ENCODE results near the gene SKI.

DNA sequence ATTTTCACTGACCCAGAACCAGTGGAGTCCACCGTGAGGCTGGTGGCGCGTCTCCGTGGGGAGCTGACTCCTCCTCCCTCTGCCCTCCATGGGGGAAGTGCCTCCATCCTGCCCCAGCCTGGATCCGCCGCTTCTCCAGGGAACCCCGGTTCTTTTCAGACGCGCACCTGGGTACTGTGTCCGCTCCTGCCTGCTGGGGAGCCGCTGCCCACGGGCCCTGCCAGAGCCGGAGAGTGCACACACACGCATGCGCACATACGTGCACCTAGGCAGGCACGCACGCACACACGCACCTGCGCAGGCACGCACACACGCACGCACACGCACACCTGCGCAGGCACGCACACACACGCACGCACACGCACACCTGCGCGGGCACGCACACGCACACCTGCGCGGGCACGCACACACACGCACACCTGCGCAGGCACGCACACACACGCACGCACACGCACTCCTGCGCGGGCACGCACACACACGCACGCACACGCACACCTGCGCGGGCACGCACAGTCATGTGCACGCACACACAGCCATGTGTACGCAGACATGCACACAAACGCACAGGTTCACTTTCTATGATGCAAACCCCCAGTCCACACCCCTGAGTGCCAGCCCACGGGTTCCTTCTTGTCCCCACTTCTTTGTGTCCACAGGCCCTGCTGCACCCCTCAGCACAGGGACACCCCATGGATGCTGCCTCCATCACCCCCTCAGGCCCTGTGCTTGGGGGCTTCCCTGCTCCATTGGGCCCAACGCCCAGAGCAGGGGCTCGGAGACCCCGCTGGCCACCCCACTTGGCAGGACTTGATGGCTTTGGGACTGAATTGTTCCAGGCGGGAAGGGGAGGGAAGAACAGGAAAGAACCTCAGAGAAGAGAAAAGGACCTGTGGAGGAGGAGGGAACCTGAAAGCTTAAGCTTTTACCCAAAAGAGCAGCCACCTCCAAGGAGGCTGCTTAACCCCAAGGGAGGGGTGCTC is 120.5 kb downstream of the SKI start:
- TF ChIP-seq, protein P1, sequence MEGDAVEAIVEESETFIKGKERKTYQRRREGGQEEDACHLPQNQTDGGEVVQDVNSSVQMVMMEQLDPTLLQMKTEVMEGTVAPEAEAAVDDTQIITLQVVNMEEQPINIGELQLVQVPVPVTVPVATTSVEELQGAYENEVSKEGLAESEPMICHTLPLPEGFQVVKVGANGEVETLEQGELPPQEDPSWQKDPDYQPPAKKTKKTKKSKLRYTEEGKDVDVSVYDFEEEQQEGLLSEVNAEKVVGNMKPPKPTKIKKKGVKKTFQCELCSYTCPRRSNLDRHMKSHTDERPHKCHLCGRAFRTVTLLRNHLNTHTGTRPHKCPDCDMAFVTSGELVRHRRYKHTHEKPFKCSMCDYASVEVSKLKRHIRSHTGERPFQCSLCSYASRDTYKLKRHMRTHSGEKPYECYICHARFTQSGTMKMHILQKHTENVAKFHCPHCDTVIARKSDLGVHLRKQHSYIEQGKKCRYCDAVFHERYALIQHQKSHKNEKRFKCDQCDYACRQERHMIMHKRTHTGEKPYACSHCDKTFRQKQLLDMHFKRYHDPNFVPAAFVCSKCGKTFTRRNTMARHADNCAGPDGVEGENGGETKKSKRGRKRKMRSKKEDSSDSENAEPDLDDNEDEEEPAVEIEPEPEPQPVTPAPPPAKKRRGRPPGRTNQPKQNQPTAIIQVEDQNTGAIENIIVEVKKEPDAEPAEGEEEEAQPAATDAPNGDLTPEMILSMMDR (IDR thresholded peaks at IDR 0.05; ENCODE audit: low read length) = no peak
- no peak for TF ChIP-seq EZH2 (IDR thresholded peaks at IDR 0.05; ENCODE audit: borderline replicate concordance, low read length)

Measured in OCI-LY1 (cell line).